GM13977 (cell line): ENCODE measurements around the gene TAS1R3.

ENCODE experiments used
- DNase-seq: peaks from one replicate; pipeline ENCODE4 v3.0.0; 2012; ENCODE audit warnings: low spot score
- CTCF ChIP-seq: IDR thresholded peaks from 2 replicates; pipeline ENCODE4 v1.5.1; 2012; ENCODE audit warnings: mild to moderate bottlenecking, control low read depth; ENCODE audit not compliant: insufficient read depth; ENCODE audit errors: extremely low read depth, missing control alignments
- in situ Hi-C: fragments of 300-500 bp; cut with MboI; formaldehyde crosslinking; loops from one replicate; pipeline ENCODE4 v1.12.0; 2022; ENCODE audit warnings: low sequenced_read_pairs, low pct_unique_long_range_greater_than_20kb, mixed read lengths, inconsistent platforms; ENCODE audit not compliant: unreplicated experiment

TAS1R3 gene

GRCh38 chr1:1355416-1355815 lies 24.3 kb downstream of the TAS1R3 start:
- TF ChIP-seq CTCF = no peak
- no peak for DNase-seq
- in situ Hi-C loops = no loop called here

- in situ Hi-C loops = no loop called here
- no peak for DNase-seq
- no peak for TF ChIP-seq CTCF
Measured at GRCh38 chr1:1356166-1356795, 25.2 kb downstream of the TAS1R3 start.

DNA sequence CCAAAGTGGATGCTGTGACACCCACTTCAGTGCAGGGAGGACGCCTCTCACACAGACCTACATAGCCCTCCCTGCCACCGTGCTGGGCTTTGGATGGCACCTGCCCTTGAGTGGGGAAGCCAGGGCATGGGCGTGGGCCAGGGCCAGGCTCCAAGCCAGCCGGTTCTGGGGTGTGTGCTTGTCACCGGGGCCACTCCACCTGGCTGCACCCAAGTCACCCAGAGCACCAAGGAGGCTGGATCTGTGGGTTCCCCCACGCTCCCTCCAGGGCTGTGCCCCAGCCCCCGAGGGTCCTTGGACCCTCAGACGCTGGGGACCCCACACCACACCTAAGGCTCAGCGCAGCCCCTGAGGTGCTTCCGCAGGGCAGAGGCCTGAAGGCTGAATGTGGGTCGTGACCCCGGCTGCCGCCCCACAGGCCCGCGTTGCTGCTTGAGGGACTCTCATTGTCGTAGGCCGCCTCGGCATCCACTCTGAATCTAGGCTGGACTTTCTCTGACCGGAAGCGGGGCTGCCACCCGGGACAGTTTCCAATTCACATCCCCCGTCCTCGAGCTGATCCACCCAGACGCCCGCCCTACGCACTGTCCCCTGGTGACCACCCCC lies 25.8 kb downstream of the TAS1R3 start:
- no peak for DNase-seq
- TF ChIP-seq CTCF = no peak
- in situ Hi-C loops = no loop called here

DNA sequence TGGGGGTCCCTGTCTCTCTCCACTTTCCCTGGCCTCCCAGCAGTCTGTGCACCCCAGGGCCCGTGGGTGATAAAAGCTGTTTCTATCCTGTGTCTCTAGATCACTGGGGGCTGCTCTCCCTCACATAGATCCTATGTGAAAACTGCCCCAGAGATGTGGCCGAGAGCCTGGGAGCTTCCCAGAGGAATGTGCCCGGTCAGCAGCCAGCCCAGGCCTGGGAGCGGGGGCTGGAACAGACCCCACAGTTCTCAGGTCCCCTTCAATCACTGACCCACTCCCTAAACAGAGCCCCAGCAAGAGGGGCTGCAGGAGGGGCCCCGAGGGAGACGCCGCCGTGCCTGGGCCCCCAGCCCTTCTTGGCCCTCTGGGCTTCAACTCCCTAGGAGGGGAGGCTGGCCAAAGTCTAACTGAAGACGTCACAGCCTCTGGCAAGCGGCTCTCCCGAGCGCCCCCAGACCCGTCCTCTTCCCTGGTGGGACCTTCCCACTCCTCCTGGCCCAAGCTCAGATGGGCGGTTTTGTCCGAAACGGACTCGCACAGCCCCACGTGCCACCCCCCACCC lies 26.9 kb downstream of the TAS1R3 start:
- in situ Hi-C loops = no loop called here
- no peak for DNase-seq
- TF ChIP-seq CTCF = no peak

- in situ Hi-C loops = no loop called here
- no peak for TF ChIP-seq CTCF
- DNase-seq = no peak
Measured at GRCh38 chr1:1358433-1359271, 27.6 kb downstream of the TAS1R3 start, which contains the start of gene MXRA8. Gene MXRA8, minus strand, starts transcription at chr1:1358555. Its CDS starts 51 bp downstream, at chr1:1358504.

DNA sequence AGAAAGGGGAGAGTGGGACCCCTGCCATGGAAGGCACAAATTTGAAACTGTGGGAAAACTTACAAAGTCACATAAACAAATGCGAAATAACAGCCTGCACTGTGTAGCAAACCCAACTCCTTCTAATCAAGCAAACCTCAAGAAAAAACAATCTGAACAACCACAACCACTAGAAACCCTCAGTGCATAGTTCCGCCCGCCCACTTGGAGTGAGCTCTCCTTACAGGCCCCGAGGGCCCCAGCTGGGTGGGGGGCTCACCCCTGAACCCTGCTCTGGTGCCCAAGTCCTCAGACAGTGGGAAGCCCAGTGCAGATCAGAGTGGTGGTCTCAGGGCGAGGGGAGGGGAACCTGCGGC lies 28.2 kb downstream of the TAS1R3 start:
- no peak for DNase-seq

More for the DNA sequence above, 28.2 kb downstream of the TAS1R3 start:
- in situ Hi-C loops = no loop called here
- no peak for TF ChIP-seq CTCF
